Fibroblast of skin of right quadriceps (primary cell): ENCODE results near the gene HIRA.
"Not testable (repeated sequence)": the region's sequence is repeated elsewhere in the genome, so short reads cannot be mapped to it uniquely, and the experiment has no call there.

ENCODE experiments used
- DNase-seq: peaks from one replicate; pipeline ENCODE4 v3.0.0-alpha.2; 2013

HIRA gene

DNA sequence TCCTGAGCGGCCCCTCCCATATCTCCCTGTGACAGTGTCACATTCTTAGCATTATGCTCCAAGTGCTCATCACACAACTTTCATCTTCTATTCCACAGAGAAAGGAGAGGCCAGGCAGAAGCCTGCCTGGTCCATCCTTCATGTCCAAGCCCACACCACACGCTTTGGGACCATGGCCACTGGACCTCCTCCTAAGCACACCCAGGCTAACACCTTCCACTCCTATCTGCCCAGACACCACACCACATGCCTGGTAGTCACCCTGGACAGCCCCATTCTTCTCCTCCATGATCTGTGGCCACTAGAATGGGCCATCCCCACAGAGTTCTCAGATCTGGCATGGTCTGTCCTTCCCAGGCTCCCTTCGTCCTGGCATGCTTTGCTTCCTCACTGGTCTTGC is 55.3 kb downstream of the HIRA start:
- no peak for DNase-seq

DNA sequence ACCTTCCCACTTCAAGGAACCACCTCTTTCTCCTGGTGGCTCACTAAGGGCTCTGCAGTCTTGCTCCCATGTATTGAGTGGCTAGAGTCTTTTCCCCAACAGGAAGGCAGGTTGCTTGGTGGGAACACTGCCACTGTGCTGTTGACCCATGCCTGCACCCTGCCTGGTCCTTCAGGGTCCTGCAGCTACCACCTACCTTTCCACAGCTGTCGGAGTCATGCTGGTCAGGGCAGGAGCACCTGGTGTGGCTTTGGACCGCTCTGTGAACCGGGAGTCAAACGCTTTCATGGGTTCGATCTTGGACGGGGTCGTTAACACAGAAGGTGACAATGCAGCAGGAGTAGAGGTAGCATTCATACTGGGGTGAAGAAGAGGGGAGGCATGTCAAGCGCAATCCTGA is 56.1 kb downstream of the HIRA start:
- no peak for DNase-seq

- no peak for DNase-seq
Measured at GRCh38 chr22:19374410-19374809, 57.1 kb downstream of the HIRA start.

GRCh38 chr22:19373450-19373849 is 58.1 kb downstream of the HIRA start:
- DNase-seq, result no peak

- DNase-seq, result no peak
Measured at GRCh38 chr22:19371893-19372292, 59.6 kb downstream of the HIRA start.

GRCh38 chr22:19368876-19369275 is 62.7 kb downstream of the HIRA start:
- DNase-seq, result no peak

DNA sequence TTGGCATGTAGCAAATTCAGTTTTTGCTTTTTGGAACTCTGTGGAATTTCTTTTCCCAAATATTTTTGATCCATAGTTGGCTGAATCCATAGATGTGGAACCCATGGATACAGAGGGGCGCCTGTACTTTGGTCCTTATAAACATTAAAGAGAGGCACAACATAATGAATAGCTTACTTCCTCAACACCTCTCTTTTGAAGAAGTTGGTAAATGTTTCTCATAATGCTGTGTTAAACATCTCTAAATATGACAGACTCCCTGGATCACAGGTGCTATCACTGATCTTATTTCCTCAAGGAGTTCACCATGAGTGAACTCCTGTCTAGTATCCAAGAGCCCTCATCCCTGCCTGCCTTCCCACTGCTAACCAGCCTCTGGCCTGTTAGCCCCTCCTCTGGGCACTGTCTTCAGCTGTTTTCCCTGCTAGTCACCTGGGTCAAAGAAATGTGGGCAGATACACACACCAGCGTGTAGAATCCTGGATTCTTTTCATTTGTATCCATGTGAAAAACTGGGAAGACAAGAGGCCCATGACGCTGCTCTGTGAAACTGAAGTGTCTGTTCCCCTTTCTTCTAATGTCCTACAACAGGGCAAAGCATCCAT is 63.7 kb downstream of the HIRA start:
- no peak for DNase-seq

GRCh38 chr22:19363541-19363940 is 68.0 kb downstream of the HIRA start:
- DNase-seq, result not testable (repeated sequence)

DNA sequence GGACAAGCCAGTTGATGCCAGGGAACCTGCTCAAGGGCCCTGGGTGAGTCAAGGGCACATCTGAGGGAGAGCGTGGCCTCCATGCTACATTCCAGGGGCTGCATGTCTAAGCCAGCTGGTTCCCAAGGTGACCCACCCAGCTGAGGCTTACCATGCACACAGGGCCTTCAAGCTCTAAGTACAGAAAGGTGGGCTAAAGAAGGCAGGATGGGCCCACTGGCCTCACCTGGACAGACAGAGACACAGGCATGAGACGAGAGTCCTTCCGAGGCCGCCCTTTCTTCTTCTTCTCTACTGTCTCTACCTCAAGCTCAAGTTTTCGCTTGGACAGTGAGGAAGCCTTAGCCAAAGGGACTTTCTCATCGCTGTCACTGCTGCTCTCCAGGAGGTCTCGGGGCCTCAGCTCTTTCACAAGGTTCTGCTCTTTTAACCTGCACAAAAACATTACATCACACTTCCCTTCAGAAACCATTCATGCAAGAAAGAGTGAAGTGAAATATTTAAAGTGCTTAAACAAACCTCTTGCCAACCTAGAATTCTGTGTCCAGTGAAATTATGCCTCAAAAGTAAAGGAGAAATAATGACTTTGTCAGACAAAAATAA is 69.9 kb downstream of the HIRA start:
- no peak for DNase-seq

DNA sequence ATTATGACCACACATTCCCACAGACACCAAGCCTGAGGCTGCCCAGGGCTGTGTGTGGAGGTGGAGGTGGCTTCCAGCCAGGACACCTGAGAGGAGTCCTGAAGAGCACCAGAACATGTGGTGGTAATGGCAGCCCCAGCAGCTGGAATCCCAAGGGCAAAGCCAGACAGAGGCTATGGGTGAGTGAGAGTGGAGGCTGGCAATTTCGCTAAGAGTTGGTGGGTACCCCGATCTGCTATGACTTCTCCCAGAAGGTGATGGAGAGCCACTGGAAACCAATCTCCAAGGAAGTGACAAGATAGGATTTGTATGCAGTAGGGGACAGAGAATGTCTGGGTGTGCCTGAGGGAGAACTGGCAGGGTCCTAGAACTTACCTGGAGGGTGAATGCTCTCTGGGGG is 70.7 kb downstream of the HIRA start:
- DNase-seq, result no peak

DNA sequence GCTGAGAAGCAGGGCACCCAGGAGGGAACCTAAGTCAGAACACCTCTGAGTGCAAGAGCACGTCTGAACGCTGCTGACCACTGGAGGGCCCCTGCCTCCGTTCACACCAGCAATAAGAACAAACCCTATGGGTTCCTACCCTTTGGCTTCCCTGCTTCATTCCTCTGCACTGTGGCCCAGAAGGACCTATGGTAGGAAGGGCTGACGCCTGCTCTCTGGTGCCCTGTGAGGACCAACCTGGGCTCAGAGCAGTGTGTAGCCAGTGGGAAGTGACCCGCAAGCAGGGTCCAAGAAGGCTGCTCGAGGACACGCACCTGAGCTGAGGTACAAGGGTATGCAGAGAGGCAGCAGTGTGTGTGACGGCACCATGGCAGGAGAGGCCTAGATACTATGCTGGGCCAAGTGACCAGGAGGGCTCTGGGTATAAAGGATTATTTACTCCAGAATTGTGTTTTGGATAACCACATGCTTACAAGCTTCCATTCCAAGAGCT is 71.2 kb downstream of the HIRA start:
- no peak for DNase-seq

- DNase-seq, result no peak
Measured at GRCh38 chr22:19359554-19360299, 71.8 kb downstream of the HIRA start.

DNA sequence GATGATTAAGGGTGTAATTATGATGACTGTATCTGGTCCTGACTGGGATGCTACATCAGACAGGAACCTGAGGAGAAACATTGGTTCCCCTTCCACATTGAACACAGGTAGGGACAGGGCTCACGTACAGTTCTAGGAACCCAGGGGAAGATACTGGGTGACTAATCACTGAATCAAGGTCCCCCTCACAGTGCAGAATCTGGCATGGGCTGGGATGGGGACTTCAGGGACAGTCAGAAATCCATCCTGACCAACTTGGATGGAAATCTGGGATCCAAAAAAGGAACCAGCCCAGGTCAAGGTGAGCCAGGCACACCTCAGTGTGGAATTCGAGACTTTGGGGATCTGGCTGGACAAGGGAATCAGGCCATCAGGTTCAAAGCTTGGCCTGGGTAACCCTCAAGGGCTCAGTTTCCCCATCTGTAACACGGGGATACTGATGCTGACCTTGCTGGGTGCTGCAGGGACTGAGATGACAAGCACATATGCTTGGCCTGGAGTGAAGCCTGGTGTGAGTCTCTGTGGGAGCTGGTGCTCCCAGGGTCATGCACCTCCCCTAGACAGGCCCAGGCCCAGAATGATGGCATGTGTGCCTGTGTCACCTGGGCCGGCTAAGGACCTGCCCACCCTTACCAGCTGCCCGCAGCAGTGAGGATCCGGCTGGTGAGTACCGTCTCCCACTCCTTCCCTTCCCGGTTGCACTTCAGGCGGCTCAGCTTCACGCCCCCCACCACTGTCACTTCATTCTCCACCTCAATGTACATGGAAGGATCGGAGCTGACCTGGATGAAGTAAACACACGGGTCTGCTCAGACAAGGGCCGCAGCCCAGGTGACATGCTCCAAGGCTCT is 72.6 kb downstream of the HIRA start:
- no peak for DNase-seq

DNA sequence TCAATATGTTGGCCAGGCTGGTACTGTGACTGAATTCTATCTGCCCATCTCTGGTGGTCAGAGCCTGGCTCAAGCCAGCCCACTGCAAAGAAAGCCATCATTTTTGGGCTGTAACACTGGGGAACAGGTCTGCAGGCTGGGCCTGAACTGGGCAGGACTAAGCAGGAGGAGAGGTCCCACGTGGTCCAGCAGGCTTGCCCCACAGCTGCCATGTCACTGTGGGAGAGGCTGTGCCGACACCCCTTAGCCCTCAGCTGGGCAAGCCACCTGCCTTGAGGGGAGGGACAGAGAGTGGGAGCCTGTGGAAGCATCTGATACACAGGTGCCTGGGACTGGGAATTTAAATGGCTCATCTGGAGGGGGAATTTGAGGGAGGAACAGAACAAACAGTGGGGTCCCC is 73.3 kb downstream of the HIRA start:
- no peak for DNase-seq

DNA sequence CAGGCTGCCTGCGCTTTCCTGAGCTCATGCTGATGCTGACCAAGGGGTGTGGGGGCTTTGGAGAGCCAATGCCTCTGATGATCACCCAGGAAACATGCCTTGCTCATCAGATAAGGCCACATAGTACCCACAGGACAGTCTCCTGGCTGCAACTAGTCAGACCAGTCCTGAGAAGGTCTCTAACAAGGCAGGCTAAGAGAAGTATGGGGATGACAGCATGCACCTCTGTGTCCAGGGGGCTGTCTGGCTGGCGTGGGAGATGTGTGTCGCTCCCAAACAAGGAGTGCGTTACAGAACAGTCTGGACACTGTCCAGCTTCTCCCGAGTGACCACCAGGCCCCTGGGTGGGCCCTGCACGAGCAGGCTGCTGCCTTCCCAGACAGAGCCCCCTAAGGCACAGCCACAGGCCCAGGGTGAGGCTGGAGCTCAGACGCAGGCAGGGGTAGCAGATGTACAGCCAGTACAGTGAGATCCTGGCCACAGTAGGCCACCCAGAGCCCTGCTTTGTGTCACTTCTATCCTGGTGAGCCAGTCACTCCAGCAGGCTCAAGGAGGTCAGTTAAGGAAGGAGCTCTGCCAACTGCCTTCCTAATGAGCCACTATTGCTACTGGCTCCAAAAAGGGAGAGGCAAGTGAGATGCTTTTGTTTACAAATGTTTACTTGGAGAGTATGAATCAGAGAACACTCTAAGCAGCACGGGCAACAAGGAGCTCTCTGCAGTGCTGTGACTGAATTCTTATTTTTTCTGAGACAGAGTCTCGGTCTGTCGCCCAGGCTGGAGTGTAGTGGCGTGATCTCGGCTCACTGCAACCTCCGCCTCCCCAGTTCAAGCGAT is 74.0 kb downstream of the HIRA start:
- DNase-seq, result no peak

DNA sequence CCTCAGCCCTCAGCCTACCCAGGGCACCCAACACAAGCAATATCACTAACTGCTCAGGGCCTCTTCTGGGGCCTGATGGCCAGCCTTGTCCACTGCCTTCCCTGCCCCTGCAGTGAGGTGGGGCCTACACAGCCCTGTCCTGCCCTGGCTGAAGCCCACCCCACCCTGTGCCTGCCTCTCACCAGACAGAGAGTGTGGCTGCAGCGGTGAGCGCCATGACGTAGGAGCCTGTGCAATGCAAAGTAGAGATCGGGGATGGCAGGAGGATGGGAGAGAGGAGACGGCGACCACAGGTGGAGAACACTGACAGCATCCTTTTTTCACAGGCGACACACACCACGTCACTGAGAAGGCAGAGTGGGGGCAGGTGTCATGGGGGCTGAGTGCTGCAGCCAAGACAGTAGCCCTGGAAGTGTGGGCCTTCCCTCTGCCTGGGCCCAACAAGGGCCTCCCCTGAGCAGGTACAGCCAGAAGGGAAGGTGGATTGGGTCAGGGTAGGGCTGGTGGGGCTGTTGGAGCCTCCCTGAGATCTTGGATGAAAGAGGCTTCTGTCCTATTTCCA is 74.7 kb downstream of the HIRA start:
- no peak for DNase-seq

DNA sequence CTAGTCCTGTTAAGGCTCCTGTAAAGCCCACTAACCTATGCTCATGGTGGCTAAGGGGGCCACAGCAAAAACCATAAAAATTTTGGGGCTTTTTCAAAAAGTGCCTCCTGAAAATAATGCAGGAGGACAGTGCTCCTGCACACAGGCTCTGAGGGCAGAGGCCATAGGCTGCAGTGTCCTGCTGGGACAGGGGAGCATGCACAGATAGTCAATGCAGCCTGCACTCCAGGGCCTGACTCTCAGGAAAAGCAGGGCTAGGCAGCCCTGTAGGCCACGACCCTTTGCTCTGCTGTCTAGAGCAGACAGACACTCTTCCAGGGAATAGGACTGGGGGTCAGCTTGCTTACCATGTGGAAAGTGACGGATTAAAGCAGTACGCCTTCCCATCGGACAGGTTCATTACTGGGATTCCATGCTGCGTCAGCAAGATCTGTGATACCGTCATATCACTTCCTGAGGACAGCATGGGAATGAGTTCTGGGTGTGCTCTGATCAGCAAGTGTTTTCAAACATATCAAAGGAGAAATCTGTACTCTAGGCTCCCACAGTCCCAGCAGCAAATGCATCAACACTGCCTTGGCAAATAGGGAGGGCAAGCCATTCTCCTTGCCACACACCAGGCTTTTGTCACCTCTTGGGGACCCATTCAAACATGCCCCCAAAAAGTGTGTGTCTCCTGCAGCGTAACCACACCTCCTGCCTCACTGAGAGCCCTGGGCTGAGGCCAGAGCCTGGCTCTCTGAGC is 75.9 kb downstream of the HIRA start:
- DNase-seq, result no peak

GRCh38 chr22:19354201-19354600 is 77.3 kb downstream of the HIRA start:
- no peak for DNase-seq

DNA sequence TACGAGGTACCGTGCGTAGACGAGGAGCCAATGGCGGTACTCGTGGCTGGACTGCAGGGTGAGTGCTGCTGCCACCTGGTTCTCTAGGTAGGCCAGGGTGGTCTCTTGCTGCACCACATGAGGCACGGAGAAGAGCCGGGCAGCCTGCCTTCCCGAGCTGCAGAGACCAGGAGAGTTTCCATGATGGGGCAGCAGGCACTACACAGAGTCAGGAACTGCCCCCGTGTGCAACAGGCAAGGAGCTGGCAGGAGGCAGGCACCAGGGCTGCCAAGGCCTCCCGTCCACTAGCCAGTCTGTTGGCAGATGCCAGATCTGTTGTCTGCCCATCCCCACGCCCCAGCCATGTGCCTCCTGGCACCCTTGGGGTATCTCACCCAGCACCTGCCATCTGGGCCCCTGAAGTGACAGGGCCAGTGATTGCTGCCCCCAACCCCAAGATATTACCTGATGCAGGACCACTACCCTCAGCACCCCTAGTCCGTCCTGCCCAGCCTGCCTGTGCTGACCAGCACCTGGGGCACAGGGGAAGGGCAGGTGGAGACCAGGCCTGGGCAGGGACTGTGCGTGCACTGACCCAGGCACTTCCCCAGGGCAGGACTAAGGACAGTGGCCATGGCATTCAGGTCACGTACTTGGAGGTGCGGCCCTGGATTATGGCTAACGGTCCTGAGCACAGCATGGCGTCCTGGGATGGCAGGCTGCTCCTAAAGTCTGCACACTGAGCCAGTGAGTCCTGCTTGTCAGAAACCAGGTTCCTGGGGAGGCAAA is 78.0 kb downstream of the HIRA start:
- DNase-seq, result no peak

DNA sequence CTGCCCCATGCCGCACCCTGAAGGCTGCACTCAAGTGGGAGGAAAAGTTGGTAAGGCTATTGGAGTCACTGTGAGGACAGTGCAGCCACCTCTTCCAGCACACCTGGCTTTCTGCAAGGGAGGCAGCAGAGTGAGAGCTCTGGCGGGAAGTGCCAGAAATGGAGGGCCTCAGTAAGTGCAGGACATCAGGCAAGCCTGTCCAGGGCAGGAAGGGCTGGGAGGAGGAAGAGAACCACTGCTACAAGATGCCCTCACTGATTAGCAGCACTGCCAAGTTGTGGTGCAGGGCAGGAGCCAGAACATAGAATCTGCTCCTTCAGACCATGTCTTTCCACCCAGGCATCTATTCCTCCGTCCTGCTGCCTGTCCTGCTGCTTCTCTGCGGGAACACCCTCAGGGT is 78.8 kb downstream of the HIRA start:
- no peak for DNase-seq

- no peak for DNase-seq
Measured at GRCh38 chr22:19352217-19352616, 79.3 kb downstream of the HIRA start.
